Measurements from ENCODE around the gene VPS4A. TPM values are rescaled to one million over a fixed set of nuclear protein-coding genes. Genes with fewer than 3 reads are reported as not detected.

Gene VPS4A
- total and polyA plus RNA-seq, 2 donors (not counting 1 experiment from before 2014, with no cell fraction given) = 33.1 to 43.8 TPM

DNA sequence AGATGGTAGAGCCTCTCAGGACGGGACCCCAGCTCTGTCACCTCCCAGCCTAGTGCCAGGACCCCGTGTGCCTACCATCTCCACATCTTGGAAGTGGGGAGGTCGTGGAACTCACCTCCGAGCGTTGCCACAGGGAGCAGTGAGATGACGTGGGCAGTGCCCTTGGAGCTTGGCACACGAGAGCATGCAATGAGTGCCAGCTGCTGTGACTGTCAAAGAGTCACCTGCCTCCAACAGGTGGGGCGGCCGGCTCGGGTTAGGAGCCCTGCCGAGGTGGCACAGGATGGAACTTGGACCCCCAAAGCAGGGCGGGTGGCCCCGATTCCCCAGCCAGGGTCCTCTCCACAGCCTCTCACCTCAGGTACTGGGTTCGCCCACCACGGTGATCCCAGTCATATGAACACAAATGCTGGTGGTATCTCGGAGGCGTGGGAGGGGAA lies 5.5 kb downstream of the VPS4A start:
- no peak for ATAC-seq (ENCODE audit: low read depth)
- POLR2A ChIA-PET = no interaction called here
- CTCF ChIA-PET = no interaction called here

DNA sequence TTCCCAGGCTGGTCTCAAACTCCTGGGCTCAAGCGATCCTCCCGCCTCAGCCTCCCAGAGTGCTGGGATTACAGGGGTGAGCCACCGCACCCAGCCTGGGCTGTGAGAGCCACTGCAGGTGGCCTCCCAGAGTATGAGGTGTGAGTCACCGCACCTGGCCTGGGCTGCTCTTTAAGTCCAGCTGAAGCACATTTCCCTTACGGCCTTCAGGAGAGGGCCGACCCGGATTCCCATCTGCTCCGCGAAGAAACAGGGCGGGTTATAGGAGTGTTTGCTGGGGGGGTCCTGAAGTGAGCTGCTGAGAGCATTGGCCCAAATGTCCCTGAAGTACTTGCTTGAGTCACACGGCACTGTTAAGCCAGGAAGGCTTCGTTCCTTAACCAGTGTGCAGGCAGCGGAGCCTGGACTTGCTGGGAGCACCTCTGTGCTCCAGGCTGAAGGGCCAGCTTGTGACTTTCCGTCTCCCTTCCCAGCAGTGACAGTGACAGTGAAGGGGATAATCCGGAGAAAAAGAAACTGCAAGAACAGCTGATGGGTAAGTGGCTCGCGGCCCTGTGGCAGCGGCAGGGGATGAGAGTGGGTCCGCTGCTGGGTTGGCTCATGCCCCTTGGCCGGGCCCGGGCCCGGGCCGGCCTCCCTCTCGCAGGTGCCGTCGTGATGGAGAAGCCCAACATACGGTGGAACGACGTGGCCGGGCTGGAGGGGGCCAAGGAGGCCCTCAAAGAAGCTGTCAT lies 7.2 kb downstream of the VPS4A start:
- DNase-seq (no peak), ATAC-seq (ENCODE audit: low read depth) (no peak)
- TF ChIP-seq, protein P1, sequence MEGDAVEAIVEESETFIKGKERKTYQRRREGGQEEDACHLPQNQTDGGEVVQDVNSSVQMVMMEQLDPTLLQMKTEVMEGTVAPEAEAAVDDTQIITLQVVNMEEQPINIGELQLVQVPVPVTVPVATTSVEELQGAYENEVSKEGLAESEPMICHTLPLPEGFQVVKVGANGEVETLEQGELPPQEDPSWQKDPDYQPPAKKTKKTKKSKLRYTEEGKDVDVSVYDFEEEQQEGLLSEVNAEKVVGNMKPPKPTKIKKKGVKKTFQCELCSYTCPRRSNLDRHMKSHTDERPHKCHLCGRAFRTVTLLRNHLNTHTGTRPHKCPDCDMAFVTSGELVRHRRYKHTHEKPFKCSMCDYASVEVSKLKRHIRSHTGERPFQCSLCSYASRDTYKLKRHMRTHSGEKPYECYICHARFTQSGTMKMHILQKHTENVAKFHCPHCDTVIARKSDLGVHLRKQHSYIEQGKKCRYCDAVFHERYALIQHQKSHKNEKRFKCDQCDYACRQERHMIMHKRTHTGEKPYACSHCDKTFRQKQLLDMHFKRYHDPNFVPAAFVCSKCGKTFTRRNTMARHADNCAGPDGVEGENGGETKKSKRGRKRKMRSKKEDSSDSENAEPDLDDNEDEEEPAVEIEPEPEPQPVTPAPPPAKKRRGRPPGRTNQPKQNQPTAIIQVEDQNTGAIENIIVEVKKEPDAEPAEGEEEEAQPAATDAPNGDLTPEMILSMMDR (IDR thresholded peaks at IDR 0.05) = no peak
- TF ChIP-seq EZH2 (IDR thresholded peaks at IDR 0.05; ENCODE audit: borderline replicate concordance, insufficient read depth, low read depth, low read length, poor library complexity, severe bottlenecking) = no peak
- H3K9me3 Mint-ChIP-seq (ENCODE audit: insufficient read depth) = no peaks in the 10 kb centered on the region
- WGBS (ENCODE audit: insufficient coverage) = 97% methylated on average over 27 of the region's 30 CpGs
- intact Hi-C loops (cut with micrococcal nuclease) = loop anchor here (10.0 kb wide), 1 partner anchor 784 kb away; the partner anchor contains the start of gene ZFP90
- no peaks in the 10 kb centered on the region for H3K4me1 ChIP-seq (ENCODE audit: control insufficient read depth in 2 of 2, insufficient read depth in 2 of 2, low read length in 2 of 2)
- H3K27ac ChIP-seq (ENCODE audit: low read length in 2 of 2) = no peak overlapping the region
- ChIA-PET CTCF (no interaction called here), POLR2A (no interaction called here)
- H3K9ac ChIP-seq (ENCODE audit: low read length) = no peak overlapping the region
- H2AFZ ChIP-seq (ENCODE audit: insufficient read depth, low read depth, low read length, poor library complexity, severe bottlenecking) = no peak overlapping the region
- no peak overlapping the region for H3K27ac Mint-ChIP-seq
- H3K9me3 ChIP-seq (ENCODE audit: control extremely low read depth in 1 of 3, control insufficient read depth in 2 of 3, insufficient read depth in 1 of 3, low read length in 2 of 3) = no peaks in the 10 kb centered on the region
- no peak overlapping the region for H3K4me2 ChIP-seq (replicated peaks; ENCODE audit: low read depth, low read length, poor library complexity, severe bottlenecking)
- no peak overlapping the region for H3K4me3 Mint-ChIP-seq
- H4K20me1 ChIP-seq (ENCODE audit: control insufficient read depth, insufficient read depth, low read length, poor library complexity, severe bottlenecking) = peaks cover 93% of the 10 kb centered on the region
- H3K36me3 ChIP-seq (replicated peaks in 1 of 2; ENCODE audit: control extremely low read depth in 1 of 2, control insufficient read depth in 1 of 2, extremely low read depth in 1 of 2, insufficient read depth in 2 of 2, low read length in 1 of 2) = peaks cover 2 to 83% of the 10 kb centered on the region in 2 experiments
- H3K27me3 Mint-ChIP-seq = no peaks in the 10 kb centered on the region
- H3K27me3 ChIP-seq (replicated peaks in 1 of 4; ENCODE audit: control extremely low read depth in 1 of 4, control insufficient read depth in 3 of 4, insufficient read depth in 4 of 4, low read length in 3 of 4) = no peaks in the 10 kb centered on the region
- no peak overlapping the region for H3K4me3 ChIP-seq (ENCODE audit: control extremely low read depth in 1 of 5, extremely low read depth in 1 of 5, insufficient read depth in 1 of 5, low read depth in 2 of 5, low read length in 4 of 5)
- peaks cover 12% of the 10 kb centered on the region for H3K4me1 Mint-ChIP-seq
- H3K79me2 ChIP-seq (ENCODE audit: control insufficient read depth, insufficient read depth, low read length) = peaks cover 88% of the 10 kb centered on the region

More for the DNA sequence above, 5.5 kb downstream of the VPS4A start:
- no peak overlapping the region for H3K4me3 ChIP-seq (ENCODE audit: control extremely low read depth in 1 of 5, extremely low read depth in 1 of 5, insufficient read depth in 1 of 5, low read depth in 2 of 5, low read length in 4 of 5)
- 98% methylated on average over 17 of the region's 17 CpGs for WGBS (ENCODE audit: insufficient coverage)
- peaks cover 92% of the 10 kb centered on the region for H3K79me2 ChIP-seq (ENCODE audit: control insufficient read depth, insufficient read depth, low read length)
- Mint-ChIP-seq H3K27me3 (no peaks in the 10 kb centered on the region), H3K9me3 (ENCODE audit: insufficient read depth) (no peaks in the 10 kb centered on the region), H3K4me3 (no peak overlapping the region), H3K4me1 (peaks cover 17% of the 10 kb centered on the region), H3K27ac (no peak overlapping the region)
- H3K9ac ChIP-seq (ENCODE audit: low read length) = no peak overlapping the region
- TF ChIP-seq EZH2 (IDR thresholded peaks at IDR 0.05; ENCODE audit: borderline replicate concordance, insufficient read depth, low read depth, low read length, poor library complexity, severe bottlenecking) = no peak
- TF ChIP-seq, protein P1 (IDR thresholded peaks at IDR 0.05) = no peak
- no peak overlapping the region for H2AFZ ChIP-seq (ENCODE audit: insufficient read depth, low read depth, low read length, poor library complexity, severe bottlenecking)
- peaks cover 7 to 17% of the 10 kb centered on the region in 2 donors for H3K4me1 ChIP-seq (ENCODE audit: control insufficient read depth in 2 of 2, insufficient read depth in 2 of 2, low read length in 2 of 2)
- H4K20me1 ChIP-seq (ENCODE audit: control insufficient read depth, insufficient read depth, low read length, poor library complexity, severe bottlenecking) = peaks cover 90% of the 10 kb centered on the region
- H3K27ac ChIP-seq (ENCODE audit: low read length in 2 of 2) = no peak overlapping the region
- H3K36me3 ChIP-seq (replicated peaks in 1 of 2; ENCODE audit: control extremely low read depth in 1 of 2, control insufficient read depth in 1 of 2, extremely low read depth in 1 of 2, insufficient read depth in 2 of 2, low read length in 1 of 2) = peaks cover 2 to 70% of the 10 kb centered on the region in 2 experiments
- intact Hi-C loops (cut with micrococcal nuclease) = loop anchor here (10.0 kb wide), 1 partner anchor 782 kb away; the partner anchor contains the start of gene ZFP90
- H3K9me3 ChIP-seq (ENCODE audit: control extremely low read depth in 1 of 3, control insufficient read depth in 2 of 3, insufficient read depth in 1 of 3, low read length in 2 of 3) = no peaks in the 10 kb centered on the region
- H3K27me3 ChIP-seq (replicated peaks in 1 of 4; ENCODE audit: control extremely low read depth in 1 of 4, control insufficient read depth in 3 of 4, insufficient read depth in 4 of 4, low read length in 3 of 4) = no peaks in the 10 kb centered on the region
- no peak overlapping the region for H3K4me2 ChIP-seq (replicated peaks; ENCODE audit: low read depth, low read length, poor library complexity, severe bottlenecking)
- DNase-seq = no peak

Measured in B cell (primary cell).